Karpas-422 (cell line): ENCODE measurements around the gene COL11A1. TPM values are rescaled to one million over a fixed set of nuclear protein-coding genes. Genes with fewer than 3 reads are reported as not detected.

ENCODE experiments used
- DNase-seq: peaks from one replicate; pipeline ENCODE4 v3.0.0-alpha.2; 2015
- H2AFZ ChIP-seq: fragments of 200-600 bp; sonication (generic); 2 replicates; pipeline ENCODE4 v1.6.1; 2014; ENCODE audit warnings: antibody characterized with exemption, low read length, mixed read lengths
- H3K27ac ChIP-seq: fragments of 200-600 bp; sonication (generic); 2 replicates; pipeline ENCODE4 v1.5.1; 2014; ENCODE audit warnings: mild to moderate bottlenecking, low read length, moderate library complexity
- H3K27me3 ChIP-seq: fragments of 200-600 bp; sonication (generic); 2 replicates; pipeline ENCODE4 v1.6.1; 2014; ENCODE audit warnings: low read length, mixed read lengths
- H3K36me3 ChIP-seq: fragments of 200-600 bp; sonication (generic); 2 replicates; pipeline ENCODE4 v1.6.1; 2014; ENCODE audit warnings: low read length, mixed read lengths; ENCODE audit not compliant: insufficient read depth
- H3K4me1 ChIP-seq: fragments of 200-600 bp; sonication (generic); 2 replicates; pipeline ENCODE4 v1.6.1; 2014; ENCODE audit warnings: mild to moderate bottlenecking, low read length, mixed read lengths
- H3K4me2 ChIP-seq: fragments of 200-600 bp; sonication (generic); 2 replicates; pipeline ENCODE4 v1.6.1; 2014; ENCODE audit warnings: low read length, low read depth, mild to moderate bottlenecking; ENCODE audit not compliant: poor library complexity, severe bottlenecking
- H3K4me3 ChIP-seq: fragments of 200-600 bp; sonication (generic); 2 replicates; pipeline ENCODE4 v1.5.1; 2014; ENCODE audit warnings: mild to moderate bottlenecking, antibody characterized with exemption, low read length, mixed read lengths
- H3K79me2 ChIP-seq: fragments of 200-600 bp; sonication (generic); 2 replicates; pipeline ENCODE4 v1.6.1; 2014; ENCODE audit warnings: mild to moderate bottlenecking, low read length, mixed read lengths
- H3K9ac ChIP-seq: fragments of 200-600 bp; sonication (generic); 2 replicates; pipeline ENCODE4 v1.6.0; 2014; ENCODE audit warnings: low read length
- H3K9me2 ChIP-seq: fragments of 200-600 bp; sonication (generic), shearing (Covaris generic); replicated peaks from 2 replicates; pipeline ENCODE4 v1.6.0; 2014; ENCODE audit warnings: mild to moderate bottlenecking, low read length, moderate library complexity; ENCODE audit not compliant: insufficient read depth
- H3K9me3 ChIP-seq: fragments of 300-700, 200-600 bp; sonication (generic); 2 replicates; pipeline ENCODE4 v1.6.1; 2014; ENCODE audit warnings: low read length, mixed read lengths
- H4K20me1 ChIP-seq: fragments of 200-600 bp; sonication (generic); 2 replicates; pipeline ENCODE4 v1.6.1; 2014; ENCODE audit warnings: mild to moderate bottlenecking, antibody characterized with exemption, low read length, low read depth; ENCODE audit not compliant: insufficient read depth
- total RNA-seq: library from RNA; depleted of rRNA; stranded (reverse); fragments of >200 nt; shearing (Covaris generic); gene quantifications from 2 replicates; pipeline ENCODE4 v1.2.3, GENCODE V29; 2014; ENCODE audit warnings: low replicate concordance

The COL11A1 gene
- total RNA-seq, 1 experiment from 2014 or later, result not detected

- DNase-seq, result no peak
- Histone ChIP-seq H3K9me3 (no peaks in the 10 kb centered on the region), H3K4me3 (no peak overlapping the region), H4K20me1 (no peaks in the 10 kb centered on the region), H3K9me2 (no peaks in the 10 kb centered on the region), H3K79me2 (no peaks in the 10 kb centered on the region), H3K36me3 (no peaks in the 10 kb centered on the region), H3K27me3 (no peaks in the 10 kb centered on the region), H2AFZ (no peak overlapping the region), H3K27ac (no peak overlapping the region), H3K9ac (no peak overlapping the region), H3K4me1 (no peaks in the 10 kb centered on the region), H3K4me2 (no peak overlapping the region)
These were observed 216.3 kb downstream of the COL11A1 start for GRCh38 chr1:102891868-102892625.

- H3K27me3 ChIP-seq, result no peaks in the 10 kb centered on the region
- H3K4me2 ChIP-seq, result no peak overlapping the region
- H4K20me1 ChIP-seq, result no peaks in the 10 kb centered on the region
- no peak overlapping the region for H2AFZ ChIP-seq
- H3K27ac ChIP-seq, result no peak overlapping the region
- H3K9ac ChIP-seq, result no peak overlapping the region
- H3K79me2 ChIP-seq, result no peaks in the 10 kb centered on the region
- DNase-seq, result no peak
- H3K4me1 ChIP-seq, result no peaks in the 10 kb centered on the region
- H3K4me3 ChIP-seq, result no peak overlapping the region
- H3K9me3 ChIP-seq, result no peaks in the 10 kb centered on the region; the same call in 1 of the 2 replicates
- H3K36me3 ChIP-seq, result no peaks in the 10 kb centered on the region
- no peaks in the 10 kb centered on the region for H3K9me2 ChIP-seq
These were observed 221.7 kb downstream of the COL11A1 start for GRCh38 chr1:102886638-102887037.

GRCh38 chr1:102884238-102884637, 224.1 kb downstream of the COL11A1 start:
- no peak for DNase-seq
- H3K79me2 ChIP-seq, result no peaks in the 10 kb centered on the region
- no peaks in the 10 kb centered on the region for H3K4me1 ChIP-seq
- H3K36me3 ChIP-seq, result no peaks in the 10 kb centered on the region
- no peak overlapping the region for H2AFZ ChIP-seq
- no peaks in the 10 kb centered on the region for H3K27me3 ChIP-seq
- no peak overlapping the region for H3K4me3 ChIP-seq
- H3K27ac ChIP-seq, result no peak overlapping the region
- H3K9me3 ChIP-seq, result no peaks in the 10 kb centered on the region; the same call in 1 of the 2 replicates
- H3K9me2 ChIP-seq, result no peaks in the 10 kb centered on the region
- no peak overlapping the region for H3K9ac ChIP-seq
- H3K4me2 ChIP-seq, result no peak overlapping the region
- H4K20me1 ChIP-seq, result no peaks in the 10 kb centered on the region

GRCh38 chr1:102879439-102879993, 228.8 kb downstream of the COL11A1 start:
- Histone ChIP-seq H3K4me3 (no peak overlapping the region), H2AFZ (no peak overlapping the region), H4K20me1 (no peaks in the 10 kb centered on the region), H3K4me1 (no peaks in the 10 kb centered on the region), H3K27ac (no peak overlapping the region), H3K27me3 (no peaks in the 10 kb centered on the region), H3K36me3 (no peaks in the 10 kb centered on the region), H3K9me2 (no peaks in the 10 kb centered on the region), H3K9ac (no peak overlapping the region), H3K4me2 (no peak overlapping the region), H3K9me3 (peaks cover 7% of the 10 kb centered on the region), H3K79me2 (no peaks in the 10 kb centered on the region)
- DNase-seq, result no peak

- Histone ChIP-seq H3K4me1 (no peaks in the 10 kb centered on the region), H2AFZ (no peak overlapping the region), H3K79me2 (no peaks in the 10 kb centered on the region), H3K9me2 (no peaks in the 10 kb centered on the region), H3K4me3 (no peak overlapping the region), H3K9me3 (peaks cover 9% of the 10 kb centered on the region), H3K9ac (no peak overlapping the region), H3K27ac (no peak overlapping the region), H3K4me2 (no peak overlapping the region), H3K36me3 (no peaks in the 10 kb centered on the region), H3K27me3 (no peaks in the 10 kb centered on the region), H4K20me1 (no peaks in the 10 kb centered on the region)
- no peak for DNase-seq
These were observed 232.6 kb downstream of the COL11A1 start for GRCh38 chr1:102875756-102876155.

GRCh38 chr1:102872526-102872925, 235.8 kb downstream of the COL11A1 start:
- Histone ChIP-seq H3K27ac (no peak overlapping the region), H3K4me2 (no peak overlapping the region), H3K36me3 (no peaks in the 10 kb centered on the region), H3K9me3 (peaks cover 9% of the 10 kb centered on the region), H3K9me2 (no peaks in the 10 kb centered on the region), H3K4me3 (no peak overlapping the region), H3K79me2 (no peaks in the 10 kb centered on the region), H3K27me3 (no peaks in the 10 kb centered on the region), H3K9ac (no peak overlapping the region), H3K4me1 (no peaks in the 10 kb centered on the region), H2AFZ (no peak overlapping the region), H4K20me1 (no peaks in the 10 kb centered on the region)
- DNase-seq, result no peak

GRCh38 chr1:102872097-102872496, 236.2 kb downstream of the COL11A1 start:
- Histone ChIP-seq H3K9ac (no peak overlapping the region), H3K4me2 (no peak overlapping the region), H3K27me3 (no peaks in the 10 kb centered on the region), H3K4me1 (no peaks in the 10 kb centered on the region), H3K4me3 (no peak overlapping the region), H3K36me3 (no peaks in the 10 kb centered on the region), H3K27ac (no peak overlapping the region), H2AFZ (no peak overlapping the region), H3K79me2 (no peaks in the 10 kb centered on the region), H3K9me3 (peaks cover 9% of the 10 kb centered on the region), H3K9me2 (no peaks in the 10 kb centered on the region), H4K20me1 (no peaks in the 10 kb centered on the region)
- no peak for DNase-seq

- no peaks in the 10 kb centered on the region for H3K27me3 ChIP-seq
- no peak for DNase-seq
- no peak overlapping the region for H3K27ac ChIP-seq
- H3K9ac ChIP-seq, result no peak overlapping the region
- no peaks in the 10 kb centered on the region for H3K36me3 ChIP-seq
- no peaks in the 10 kb centered on the region for H3K79me2 ChIP-seq
- H3K9me2 ChIP-seq, result no peaks in the 10 kb centered on the region
- no peak overlapping the region for H3K4me2 ChIP-seq
- no peaks in the 10 kb centered on the region for H4K20me1 ChIP-seq
- H3K9me3 ChIP-seq, result no peaks in the 10 kb centered on the region
- H2AFZ ChIP-seq, result no peak overlapping the region
- no peak overlapping the region for H3K4me3 ChIP-seq
- H3K4me1 ChIP-seq, result no peaks in the 10 kb centered on the region
These were observed 244.6 kb downstream of the COL11A1 start for GRCh38 chr1:102863704-102864103.
